Measurements from ENCODE around the gene NFATC3.

DNA sequence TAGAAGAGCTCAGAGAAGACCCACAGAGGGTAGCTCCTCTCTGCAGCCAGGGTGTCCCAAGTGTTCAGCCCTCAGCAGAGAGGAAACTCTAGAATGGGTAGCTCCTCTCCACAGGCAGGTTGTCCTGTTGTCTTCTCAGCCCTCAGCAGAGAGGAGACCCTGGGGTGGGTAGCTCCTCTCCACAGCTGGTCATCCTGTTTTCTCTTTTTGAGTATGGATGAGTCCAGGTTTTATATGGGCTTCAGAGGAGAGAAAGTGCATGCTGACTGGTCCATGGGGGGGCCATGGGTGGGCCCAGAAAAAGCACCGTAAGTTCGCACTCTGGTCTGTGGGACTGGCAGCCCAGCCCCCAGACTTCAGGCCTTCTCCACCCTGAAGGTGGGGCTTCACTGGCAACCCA lies 102.3 kb downstream of the NFATC3 start:
- TF ChIP-seq, protein P1, sequence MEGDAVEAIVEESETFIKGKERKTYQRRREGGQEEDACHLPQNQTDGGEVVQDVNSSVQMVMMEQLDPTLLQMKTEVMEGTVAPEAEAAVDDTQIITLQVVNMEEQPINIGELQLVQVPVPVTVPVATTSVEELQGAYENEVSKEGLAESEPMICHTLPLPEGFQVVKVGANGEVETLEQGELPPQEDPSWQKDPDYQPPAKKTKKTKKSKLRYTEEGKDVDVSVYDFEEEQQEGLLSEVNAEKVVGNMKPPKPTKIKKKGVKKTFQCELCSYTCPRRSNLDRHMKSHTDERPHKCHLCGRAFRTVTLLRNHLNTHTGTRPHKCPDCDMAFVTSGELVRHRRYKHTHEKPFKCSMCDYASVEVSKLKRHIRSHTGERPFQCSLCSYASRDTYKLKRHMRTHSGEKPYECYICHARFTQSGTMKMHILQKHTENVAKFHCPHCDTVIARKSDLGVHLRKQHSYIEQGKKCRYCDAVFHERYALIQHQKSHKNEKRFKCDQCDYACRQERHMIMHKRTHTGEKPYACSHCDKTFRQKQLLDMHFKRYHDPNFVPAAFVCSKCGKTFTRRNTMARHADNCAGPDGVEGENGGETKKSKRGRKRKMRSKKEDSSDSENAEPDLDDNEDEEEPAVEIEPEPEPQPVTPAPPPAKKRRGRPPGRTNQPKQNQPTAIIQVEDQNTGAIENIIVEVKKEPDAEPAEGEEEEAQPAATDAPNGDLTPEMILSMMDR (IDR thresholded peaks at IDR 0.05; ENCODE audit: low read depth, low read length) = no peak
- no peak for TF ChIP-seq POLR2A (IDR thresholded peaks at IDR 0.05; ENCODE audit: extremely low read depth, insufficient read length)
